ENCODE data around the gene STK17B. TPM values are rescaled to one million over a fixed set of nuclear protein-coding genes. Genes with fewer than 3 reads are reported as not detected.

Gene STK17B
- total and polyA plus RNA-seq, 2 experiments from 2014 or later = 5.7 to 13.7 TPM

DNA sequence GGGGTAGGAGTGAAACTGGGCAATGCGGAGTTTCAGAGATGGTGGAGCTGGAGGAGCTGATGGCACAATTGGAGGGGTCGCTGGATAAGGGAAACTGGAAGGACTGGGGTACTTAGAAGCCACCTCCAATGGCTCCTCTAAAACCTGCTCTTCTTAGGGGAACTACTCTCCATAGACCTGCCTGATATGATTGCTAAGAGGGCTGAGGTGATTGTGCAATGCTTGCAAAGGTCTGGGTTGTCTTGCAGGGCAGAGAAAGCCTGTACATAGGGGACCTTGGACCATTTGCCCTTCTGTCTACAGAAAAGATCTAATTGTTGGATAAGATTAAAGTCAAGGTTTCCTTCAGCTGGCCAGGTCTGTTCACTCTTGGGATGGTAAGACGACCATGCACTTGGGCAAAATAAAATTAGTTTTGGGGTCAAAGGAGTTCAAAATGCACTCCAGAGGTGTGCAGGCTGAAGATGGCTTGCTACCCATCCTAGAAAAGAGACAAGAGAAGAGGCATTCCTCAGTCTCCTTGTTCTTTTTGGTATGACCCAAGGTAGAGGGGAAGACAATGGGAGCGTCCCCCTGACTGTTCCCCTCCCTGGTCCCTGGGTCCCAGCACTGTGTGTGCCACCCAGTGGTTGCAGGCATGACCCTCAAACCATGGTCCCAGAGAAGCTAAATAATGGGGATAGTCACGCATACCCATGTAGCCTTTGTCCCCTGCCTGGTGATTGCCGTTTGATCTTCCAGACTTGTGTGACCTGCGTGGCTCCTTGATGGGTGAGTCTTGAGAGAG is 41.1 kb downstream of the STK17B start:
- TF ChIP-seq ZNF331 (CRISPR knock-in tag; IDR thresholded peaks at IDR 0.05; ENCODE audit: low read depth) = no peak
- TF ChIP-seq, protein P1, sequence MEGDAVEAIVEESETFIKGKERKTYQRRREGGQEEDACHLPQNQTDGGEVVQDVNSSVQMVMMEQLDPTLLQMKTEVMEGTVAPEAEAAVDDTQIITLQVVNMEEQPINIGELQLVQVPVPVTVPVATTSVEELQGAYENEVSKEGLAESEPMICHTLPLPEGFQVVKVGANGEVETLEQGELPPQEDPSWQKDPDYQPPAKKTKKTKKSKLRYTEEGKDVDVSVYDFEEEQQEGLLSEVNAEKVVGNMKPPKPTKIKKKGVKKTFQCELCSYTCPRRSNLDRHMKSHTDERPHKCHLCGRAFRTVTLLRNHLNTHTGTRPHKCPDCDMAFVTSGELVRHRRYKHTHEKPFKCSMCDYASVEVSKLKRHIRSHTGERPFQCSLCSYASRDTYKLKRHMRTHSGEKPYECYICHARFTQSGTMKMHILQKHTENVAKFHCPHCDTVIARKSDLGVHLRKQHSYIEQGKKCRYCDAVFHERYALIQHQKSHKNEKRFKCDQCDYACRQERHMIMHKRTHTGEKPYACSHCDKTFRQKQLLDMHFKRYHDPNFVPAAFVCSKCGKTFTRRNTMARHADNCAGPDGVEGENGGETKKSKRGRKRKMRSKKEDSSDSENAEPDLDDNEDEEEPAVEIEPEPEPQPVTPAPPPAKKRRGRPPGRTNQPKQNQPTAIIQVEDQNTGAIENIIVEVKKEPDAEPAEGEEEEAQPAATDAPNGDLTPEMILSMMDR (conservative IDR thresholded peaks at IDR 0.05; ENCODE audit: low read depth in 2 of 2) = 0 out of 4 replicates have a peak, but pooled peaks of 1 of the 2 experiments have one; percentile 9
- Mint-ChIP-seq H3K9me3 (peaks cover 81% of the 10 kb centered on the region), H3K27me3 (ENCODE audit: insufficient read depth, low read depth, poor library complexity) (peaks cover 3% of the 10 kb centered on the region), H3K4me3 (no peak overlapping the region), H3K36me3 (ENCODE audit: low read depth) (peaks cover 73% of the 10 kb centered on the region), H3K4me1 (no peaks in the 10 kb centered on the region), H3K27ac (no peak overlapping the region)
- no peaks in the 10 kb centered on the region for H3K9me2 ChIP-seq (ENCODE audit: insufficient read depth)
- H3K4me3 ChIP-seq = no peak overlapping the region
- H2AFZ ChIP-seq = no peak overlapping the region
- no peaks in the 10 kb centered on the region for H3K79me2 ChIP-seq (replicated peaks; ENCODE audit: insufficient read depth)
- H3K4me2 ChIP-seq = no peak overlapping the region
- peaks cover 14% of the 10 kb centered on the region for H3K36me3 ChIP-seq (ENCODE audit: insufficient read depth)
- H3K27me3 ChIP-seq (ENCODE audit: insufficient read depth) = 0 out of 2 replicates have a peak, but pooled peaks cover 3% of the 10 kb centered on the region
- no peak for DNase-seq (ENCODE audit: low spot score)
- ATAC-seq = no peak
- H3F3A ChIP-seq (replicated peaks; ENCODE audit: low read depth) = no peaks in the 10 kb centered on the region
- H4K20me1 ChIP-seq (replicated peaks; ENCODE audit: insufficient read depth) = no peaks in the 10 kb centered on the region
- no peak overlapping the region for H3K27ac ChIP-seq (ENCODE audit: low read depth)
- no peaks in the 10 kb centered on the region for H3K4me1 ChIP-seq (ENCODE audit: insufficient read depth)

DNA sequence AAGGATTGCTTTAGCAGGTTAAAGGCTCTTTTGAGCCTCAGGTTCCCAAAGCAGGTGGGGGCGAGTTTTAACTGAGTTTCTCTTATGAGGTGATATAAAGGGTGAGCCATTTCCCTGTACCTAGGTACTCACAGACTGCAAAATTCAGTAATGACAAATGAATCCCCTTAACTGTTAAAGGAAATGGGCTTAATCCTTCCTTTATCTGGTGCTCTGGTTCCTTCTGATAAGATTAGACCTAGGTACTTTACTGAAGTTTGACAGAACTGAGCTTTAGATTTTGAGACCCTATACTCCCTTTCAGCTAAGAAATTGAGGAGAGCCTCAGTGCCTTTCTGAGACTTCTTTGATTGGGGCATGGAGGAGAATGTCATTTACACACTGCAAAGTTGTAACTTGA is 42.6 kb downstream of the STK17B start:
- Histone ChIP-seq H3K9me2 (ENCODE audit: insufficient read depth) (no peaks in the 10 kb centered on the region), H4K20me1 (replicated peaks; ENCODE audit: insufficient read depth) (no peaks in the 10 kb centered on the region), H2AFZ (no peak overlapping the region), H3K4me2 (no peak overlapping the region), H3K36me3 (ENCODE audit: insufficient read depth) (peaks cover 14% of the 10 kb centered on the region), H3K27me3 (ENCODE audit: insufficient read depth) (0 out of 2 replicates have a peak, but pooled peaks cover 3% of the 10 kb centered on the region), H3K4me1 (ENCODE audit: insufficient read depth) (no peaks in the 10 kb centered on the region), H3K4me3 (no peak overlapping the region), H3K27ac (ENCODE audit: low read depth) (no peak overlapping the region), H3K79me2 (replicated peaks; ENCODE audit: insufficient read depth) (no peaks in the 10 kb centered on the region), H3F3A (replicated peaks; ENCODE audit: low read depth) (no peaks in the 10 kb centered on the region)
- Mint-ChIP-seq H3K27me3 (ENCODE audit: insufficient read depth, low read depth, poor library complexity) (peaks cover 3% of the 10 kb centered on the region), H3K27ac (no peak overlapping the region), H3K4me3 (no peak overlapping the region), H3K4me1 (peaks cover 4% of the 10 kb centered on the region; the same call in 2 of the 3 replicates), H3K9me3 (peaks cover 72% of the 10 kb centered on the region), H3K36me3 (ENCODE audit: low read depth) (peaks cover 62% of the 10 kb centered on the region)
- DNase-seq (ENCODE audit: low spot score) (no peak), ATAC-seq (no peak)
- TF ChIP-seq, protein P2, sequence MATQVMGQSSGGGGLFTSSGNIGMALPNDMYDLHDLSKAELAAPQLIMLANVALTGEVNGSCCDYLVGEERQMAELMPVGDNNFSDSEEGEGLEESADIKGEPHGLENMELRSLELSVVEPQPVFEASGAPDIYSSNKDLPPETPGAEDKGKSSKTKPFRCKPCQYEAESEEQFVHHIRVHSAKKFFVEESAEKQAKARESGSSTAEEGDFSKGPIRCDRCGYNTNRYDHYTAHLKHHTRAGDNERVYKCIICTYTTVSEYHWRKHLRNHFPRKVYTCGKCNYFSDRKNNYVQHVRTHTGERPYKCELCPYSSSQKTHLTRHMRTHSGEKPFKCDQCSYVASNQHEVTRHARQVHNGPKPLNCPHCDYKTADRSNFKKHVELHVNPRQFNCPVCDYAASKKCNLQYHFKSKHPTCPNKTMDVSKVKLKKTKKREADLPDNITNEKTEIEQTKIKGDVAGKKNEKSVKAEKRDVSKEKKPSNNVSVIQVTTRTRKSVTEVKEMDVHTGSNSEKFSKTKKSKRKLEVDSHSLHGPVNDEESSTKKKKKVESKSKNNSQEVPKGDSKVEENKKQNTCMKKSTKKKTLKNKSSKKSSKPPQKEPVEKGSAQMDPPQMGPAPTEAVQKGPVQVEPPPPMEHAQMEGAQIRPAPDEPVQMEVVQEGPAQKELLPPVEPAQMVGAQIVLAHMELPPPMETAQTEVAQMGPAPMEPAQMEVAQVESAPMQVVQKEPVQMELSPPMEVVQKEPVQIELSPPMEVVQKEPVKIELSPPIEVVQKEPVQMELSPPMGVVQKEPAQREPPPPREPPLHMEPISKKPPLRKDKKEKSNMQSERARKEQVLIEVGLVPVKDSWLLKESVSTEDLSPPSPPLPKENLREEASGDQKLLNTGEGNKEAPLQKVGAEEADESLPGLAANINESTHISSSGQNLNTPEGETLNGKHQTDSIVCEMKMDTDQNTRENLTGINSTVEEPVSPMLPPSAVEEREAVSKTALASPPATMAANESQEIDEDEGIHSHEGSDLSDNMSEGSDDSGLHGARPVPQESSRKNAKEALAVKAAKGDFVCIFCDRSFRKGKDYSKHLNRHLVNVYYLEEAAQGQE (IDR thresholded peaks at IDR 0.05; ENCODE audit: unreplicated experiment) = no peak
- TF ChIP-seq JUNB (IDR thresholded peaks at IDR 0.05; ENCODE audit: unreplicated experiment) (no peak), ZNF331 (CRISPR knock-in tag; IDR thresholded peaks at IDR 0.05; ENCODE audit: low read depth) (no peak), NANOG (IDR thresholded peaks at IDR 0.05; ENCODE audit: borderline replicate concordance) (no peak), ZNF114 (CRISPR knock-in tag; IDR thresholded peaks at IDR 0.05) (no peak), POLR2AphosphoS5 (IDR thresholded peaks at IDR 0.05; ENCODE audit: low read depth) (no peak)
- TF ChIP-seq, protein P3, sequence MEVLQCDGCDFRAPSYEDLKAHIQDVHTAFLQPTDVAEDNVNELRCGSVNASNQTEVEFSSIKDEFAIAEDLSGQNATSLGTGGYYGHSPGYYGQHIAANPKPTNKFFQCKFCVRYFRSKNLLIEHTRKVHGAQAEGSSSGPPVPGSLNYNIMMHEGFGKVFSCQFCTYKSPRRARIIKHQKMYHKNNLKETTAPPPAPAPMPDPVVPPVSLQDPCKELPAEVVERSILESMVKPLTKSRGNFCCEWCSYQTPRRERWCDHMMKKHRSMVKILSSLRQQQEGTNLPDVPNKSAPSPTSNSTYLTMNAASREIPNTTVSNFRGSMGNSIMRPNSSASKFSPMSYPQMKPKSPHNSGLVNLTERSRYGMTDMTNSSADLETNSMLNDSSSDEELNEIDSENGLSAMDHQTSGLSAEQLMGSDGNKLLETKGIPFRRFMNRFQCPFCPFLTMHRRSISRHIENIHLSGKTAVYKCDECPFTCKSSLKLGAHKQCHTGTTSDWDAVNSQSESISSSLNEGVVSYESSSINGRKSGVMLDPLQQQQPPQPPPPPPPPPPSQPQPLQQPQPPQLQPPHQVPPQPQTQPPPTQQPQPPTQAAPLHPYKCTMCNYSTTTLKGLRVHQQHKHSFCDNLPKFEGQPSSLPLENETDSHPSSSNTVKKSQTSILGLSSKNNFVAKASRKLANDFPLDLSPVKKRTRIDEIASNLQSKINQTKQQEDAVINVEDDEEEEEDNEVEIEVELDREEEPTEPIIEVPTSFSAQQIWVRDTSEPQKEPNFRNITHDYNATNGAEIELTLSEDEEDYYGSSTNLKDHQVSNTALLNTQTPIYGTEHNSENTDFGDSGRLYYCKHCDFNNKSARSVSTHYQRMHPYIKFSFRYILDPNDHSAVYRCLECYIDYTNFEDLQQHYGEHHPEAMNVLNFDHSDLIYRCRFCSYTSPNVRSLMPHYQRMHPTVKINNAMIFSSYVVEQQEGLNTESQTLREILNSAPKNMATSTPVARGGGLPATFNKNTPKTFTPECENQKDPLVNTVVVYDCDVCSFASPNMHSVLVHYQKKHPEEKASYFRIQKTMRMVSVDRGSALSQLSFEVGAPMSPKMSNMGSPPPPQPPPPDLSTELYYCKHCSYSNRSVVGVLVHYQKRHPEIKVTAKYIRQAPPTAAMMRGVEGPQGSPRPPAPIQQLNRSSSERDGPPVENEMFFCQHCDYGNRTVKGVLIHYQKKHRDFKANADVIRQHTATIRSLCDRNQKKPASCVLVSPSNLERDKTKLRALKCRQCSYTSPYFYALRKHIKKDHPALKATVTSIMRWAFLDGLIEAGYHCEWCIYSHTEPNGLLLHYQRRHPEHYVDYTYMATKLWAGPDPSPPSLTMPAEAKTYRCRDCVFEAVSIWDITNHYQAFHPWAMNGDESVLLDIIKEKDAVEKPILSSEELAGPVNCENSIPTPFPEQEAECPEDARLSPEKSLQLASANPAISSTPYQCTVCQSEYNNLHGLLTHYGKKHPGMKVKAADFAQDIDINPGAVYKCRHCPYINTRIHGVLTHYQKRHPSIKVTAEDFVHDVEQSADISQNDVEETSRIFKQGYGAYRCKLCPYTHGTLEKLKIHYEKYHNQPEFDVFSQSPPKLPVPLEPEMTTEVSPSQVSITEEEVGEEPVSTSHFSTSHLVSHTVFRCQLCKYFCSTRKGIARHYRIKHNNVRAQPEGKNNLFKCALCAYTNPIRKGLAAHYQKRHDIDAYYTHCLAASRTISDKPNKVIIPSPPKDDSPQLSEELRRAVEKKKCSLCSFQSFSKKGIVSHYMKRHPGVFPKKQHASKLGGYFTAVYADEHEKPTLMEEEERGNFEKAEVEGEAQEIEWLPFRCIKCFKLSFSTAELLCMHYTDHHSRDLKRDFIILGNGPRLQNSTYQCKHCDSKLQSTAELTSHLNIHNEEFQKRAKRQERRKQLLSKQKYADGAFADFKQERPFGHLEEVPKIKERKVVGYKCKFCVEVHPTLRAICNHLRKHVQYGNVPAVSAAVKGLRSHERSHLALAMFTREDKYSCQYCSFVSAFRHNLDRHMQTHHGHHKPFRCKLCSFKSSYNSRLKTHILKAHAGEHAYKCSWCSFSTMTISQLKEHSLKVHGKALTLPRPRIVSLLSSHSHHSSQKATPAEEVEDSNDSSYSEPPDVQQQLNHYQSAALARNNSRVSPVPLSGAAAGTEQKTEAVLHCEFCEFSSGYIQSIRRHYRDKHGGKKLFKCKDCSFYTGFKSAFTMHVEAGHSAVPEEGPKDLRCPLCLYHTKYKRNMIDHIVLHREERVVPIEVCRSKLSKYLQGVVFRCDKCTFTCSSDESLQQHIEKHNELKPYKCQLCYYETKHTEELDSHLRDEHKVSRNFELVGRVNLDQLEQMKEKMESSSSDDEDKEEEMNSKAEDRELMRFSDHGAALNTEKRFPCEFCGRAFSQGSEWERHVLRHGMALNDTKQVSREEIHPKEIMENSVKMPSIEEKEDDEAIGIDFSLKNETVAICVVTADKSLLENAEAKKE (CRISPR knock-in tag; IDR thresholded peaks at IDR 0.05) = no peak

All from GM23338 (cell line).